DND-41 (cell line): ENCODE results near the gene TGFBR2.

Experiments
- ATAC-seq: fragments of 200-7000 bp; cut with Tn5 transposase; 3 replicates; pipeline ENCODE4 v1.9.1; 2021; ENCODE audit warnings: low read depth; ENCODE audit not compliant: insufficient read depth
- DNase-seq: peaks from one replicate; pipeline ENCODE4 v3.0.0-alpha.2; 2020
- H2AFZ ChIP-seq: 2 replicates; pipeline ENCODE4 v1.6.0; 2012; ENCODE audit warnings: low read depth, low read length
- H3K27ac ChIP-seq: 2 replicates; pipeline ENCODE4 v1.5.1; 2012; ENCODE audit warnings: low read length, inconsistent platforms
- H3K27me3 ChIP-seq: fragments of 200-600 bp; sonication (generic); 2 replicates; pipeline ENCODE4 v1.6.0; 2012; ENCODE audit warnings: low read length, mild to moderate bottlenecking, inconsistent platforms; ENCODE audit not compliant: insufficient read depth, poor library complexity
- H3K36me3 ChIP-seq: 2 replicates; pipeline ENCODE4 v1.5.1; 2012; ENCODE audit warnings: low read length, inconsistent platforms; ENCODE audit not compliant: insufficient read depth
- H3K4me1 ChIP-seq: 2 replicates; pipeline ENCODE4 v1.5.1; 2012; ENCODE audit warnings: mild to moderate bottlenecking, low read length; ENCODE audit not compliant: insufficient read depth
- H3K4me2 ChIP-seq: 2 replicates; pipeline ENCODE4 v1.6.0; 2012; ENCODE audit warnings: mild to moderate bottlenecking, moderate library complexity, low read length, inconsistent platforms; ENCODE audit not compliant: insufficient read depth
- H3K4me3 ChIP-seq, 2 experiments: fragments of 200-600 bp in 1 of 2; shearing (Covaris generic) in 1 of 2; 2 replicates each; pipeline ENCODE4 v1.5.1; 2012 to 2016; ENCODE audit warnings: inconsistent platforms in 2 of 2, low read length in 2 of 2, mild to moderate bottlenecking in 2 of 2, low read depth in 1 of 2, moderate library complexity in 1 of 2
- H3K79me2 ChIP-seq: 2 replicates; pipeline ENCODE4 v1.6.0; 2012; ENCODE audit warnings: low read length, inconsistent platforms; ENCODE audit not compliant: insufficient read depth
- H3K9ac ChIP-seq: 2 replicates; pipeline ENCODE4 v1.6.0; 2012; ENCODE audit warnings: low read depth, mild to moderate bottlenecking, inconsistent platforms, low read length, moderate library complexity
- H3K9me3 ChIP-seq: 2 replicates; pipeline ENCODE4 v1.5.1; 2012; ENCODE audit warnings: low read length, moderate library complexity, mild to moderate bottlenecking, inconsistent platforms; ENCODE audit not compliant: insufficient read depth, severe bottlenecking
- H4K20me1 ChIP-seq: 2 replicates; pipeline ENCODE4 v1.6.0; 2012; ENCODE audit warnings: low read length; ENCODE audit not compliant: insufficient read depth
- EZH2 ChIP-seq: IDR thresholded peaks from 3 replicates; pipeline ENCODE4 v1.6.1; 2012; ENCODE audit warnings: borderline replicate concordance, low read depth, mild to moderate bottlenecking, moderate library complexity, low read length, inconsistent platforms; ENCODE audit not compliant: severe bottlenecking
- TF ChIP-seq, protein P1 (sequence below): IDR thresholded peaks from 2 replicates; pipeline ENCODE4 v1.5.1; 2012; ENCODE audit warnings: borderline replicate concordance, low read length, moderate library complexity, mild to moderate bottlenecking; ENCODE audit not compliant: poor library complexity, severe bottlenecking; ENCODE audit errors: extremely low read depth

TGFBR2 gene

DNA sequence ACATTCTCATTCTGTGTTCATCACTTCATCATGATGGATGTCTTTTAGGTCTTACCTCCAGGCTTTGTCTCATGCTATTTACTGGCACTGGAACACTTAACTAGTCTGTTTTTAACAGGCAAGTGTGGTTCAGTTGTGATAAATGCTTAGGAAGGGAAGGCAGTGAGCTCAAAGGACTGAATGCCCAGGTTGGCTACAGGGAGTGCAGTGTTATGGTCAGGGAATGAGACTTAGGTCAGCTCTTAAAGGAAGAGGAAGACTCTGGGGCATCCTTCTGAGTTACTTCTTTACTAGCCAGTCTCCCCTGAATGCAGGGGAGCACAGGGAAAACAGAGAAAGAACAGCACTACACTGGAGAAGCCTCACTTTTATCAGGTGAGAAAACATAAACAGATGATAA is 72.6 kb downstream of the TGFBR2 start:
- no peaks in the 10 kb centered on the region for H3K9me3 ChIP-seq
- peaks cover 5% of the 10 kb centered on the region; the same call in 1 of the 2 replicates for H3K79me2 ChIP-seq
- no peak overlapping the region for H3K9ac ChIP-seq
- no peak overlapping the region for H2AFZ ChIP-seq
- H3K27me3 ChIP-seq = no peaks in the 10 kb centered on the region
- no peaks in the 10 kb centered on the region for H4K20me1 ChIP-seq
- DNase-seq = no peak
- no peak for ATAC-seq
- H3K27ac ChIP-seq = no peak overlapping the region
- no peak overlapping the region for H3K4me3 ChIP-seq
- H3K36me3 ChIP-seq = peaks cover 78% of the 10 kb centered on the region
- H3K4me2 ChIP-seq = no peak overlapping the region
- H3K4me1 ChIP-seq = no peaks in the 10 kb centered on the region
- TF ChIP-seq, protein P1, sequence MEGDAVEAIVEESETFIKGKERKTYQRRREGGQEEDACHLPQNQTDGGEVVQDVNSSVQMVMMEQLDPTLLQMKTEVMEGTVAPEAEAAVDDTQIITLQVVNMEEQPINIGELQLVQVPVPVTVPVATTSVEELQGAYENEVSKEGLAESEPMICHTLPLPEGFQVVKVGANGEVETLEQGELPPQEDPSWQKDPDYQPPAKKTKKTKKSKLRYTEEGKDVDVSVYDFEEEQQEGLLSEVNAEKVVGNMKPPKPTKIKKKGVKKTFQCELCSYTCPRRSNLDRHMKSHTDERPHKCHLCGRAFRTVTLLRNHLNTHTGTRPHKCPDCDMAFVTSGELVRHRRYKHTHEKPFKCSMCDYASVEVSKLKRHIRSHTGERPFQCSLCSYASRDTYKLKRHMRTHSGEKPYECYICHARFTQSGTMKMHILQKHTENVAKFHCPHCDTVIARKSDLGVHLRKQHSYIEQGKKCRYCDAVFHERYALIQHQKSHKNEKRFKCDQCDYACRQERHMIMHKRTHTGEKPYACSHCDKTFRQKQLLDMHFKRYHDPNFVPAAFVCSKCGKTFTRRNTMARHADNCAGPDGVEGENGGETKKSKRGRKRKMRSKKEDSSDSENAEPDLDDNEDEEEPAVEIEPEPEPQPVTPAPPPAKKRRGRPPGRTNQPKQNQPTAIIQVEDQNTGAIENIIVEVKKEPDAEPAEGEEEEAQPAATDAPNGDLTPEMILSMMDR = no peak
- no peak for TF ChIP-seq EZH2

DNA sequence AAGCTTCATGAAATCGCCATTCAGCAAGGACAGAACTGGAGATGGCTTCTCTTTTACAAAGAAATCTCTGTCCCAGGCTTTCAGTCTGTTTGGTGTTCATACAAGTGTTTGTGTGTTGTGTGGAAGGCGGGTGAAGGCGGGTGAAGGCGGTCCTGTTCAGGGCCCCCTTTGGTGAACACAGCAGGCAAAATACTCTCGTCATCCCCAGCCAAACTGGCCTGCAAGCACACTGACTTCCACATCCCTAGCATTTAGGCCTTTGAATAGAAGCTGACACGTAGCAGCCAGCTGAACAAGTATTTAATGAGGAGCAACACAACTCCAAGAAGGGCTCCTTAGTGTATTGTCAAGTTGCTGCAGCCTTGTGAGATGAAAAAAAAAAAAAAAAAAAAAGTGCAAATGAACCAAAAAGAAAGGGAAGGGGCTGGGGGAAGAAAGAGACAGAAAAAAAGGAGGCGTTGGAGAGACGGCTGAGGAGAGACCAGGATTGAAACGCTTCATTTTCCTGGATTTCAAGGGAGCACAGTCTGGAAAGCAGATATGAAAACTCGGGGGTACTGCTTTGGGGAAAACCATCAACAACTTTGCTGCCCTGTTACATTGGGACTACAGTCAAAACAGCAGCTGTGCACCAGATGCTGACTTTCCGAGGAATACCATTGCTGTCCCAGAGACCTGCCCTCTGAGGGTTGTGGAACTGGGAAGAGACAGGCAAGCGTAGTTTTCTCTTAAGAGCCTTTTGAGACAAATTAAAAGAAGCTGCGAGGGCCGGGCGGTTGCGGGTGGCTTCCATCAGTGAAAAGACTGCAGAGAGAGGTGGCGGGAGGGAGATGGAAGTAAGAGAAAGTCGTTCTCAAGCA is 74.6 kb downstream of the TGFBR2 start:
- H4K20me1 ChIP-seq = no peaks in the 10 kb centered on the region
- no peak overlapping the region for H2AFZ ChIP-seq
- peaks cover 74% of the 10 kb centered on the region for H3K36me3 ChIP-seq
- H3K4me3 ChIP-seq = no peak overlapping the region
- no peak for ATAC-seq
- no peak for TF ChIP-seq EZH2
- TF ChIP-seq, protein P1 = no peak
- no peak overlapping the region for H3K4me2 ChIP-seq
- DNase-seq = no peak
- H3K9ac ChIP-seq = no peak overlapping the region
- H3K27me3 ChIP-seq = no peaks in the 10 kb centered on the region
- H3K79me2 ChIP-seq = peaks cover 6% of the 10 kb centered on the region; the same call in 1 of the 2 replicates
- H3K27ac ChIP-seq = no peak overlapping the region
- H3K4me1 ChIP-seq = no peaks in the 10 kb centered on the region
- H3K9me3 ChIP-seq = no peaks in the 10 kb centered on the region

DNA sequence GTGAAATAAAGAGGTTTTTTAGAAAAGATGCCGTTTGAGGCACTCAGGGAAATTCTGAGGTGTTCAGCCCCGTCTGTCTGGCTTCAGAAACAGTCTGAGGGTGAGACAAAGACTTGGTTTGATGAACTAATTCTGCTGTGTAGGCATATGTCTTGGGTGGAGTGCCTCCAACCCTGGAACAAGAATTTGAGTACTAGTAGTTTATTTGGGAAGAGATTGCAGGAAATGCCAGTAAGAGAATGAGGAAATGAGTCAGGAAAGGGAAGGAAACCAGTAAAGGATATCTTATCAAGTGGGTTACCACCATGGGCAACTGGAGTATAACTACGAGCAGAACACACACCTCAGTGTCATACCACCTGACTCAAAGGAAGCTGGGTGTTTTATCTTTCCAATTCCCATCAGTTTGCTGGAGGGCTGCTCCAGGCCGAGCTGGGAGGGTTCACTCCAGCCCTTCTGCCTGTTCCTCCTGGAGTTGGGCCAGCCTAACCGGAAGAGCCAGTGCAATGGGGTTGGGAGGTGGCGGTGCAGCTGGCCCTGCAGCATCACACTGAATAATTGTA is 75.3 kb downstream of the TGFBR2 start:
- H3K9ac ChIP-seq = no peak overlapping the region
- ATAC-seq (no peak), DNase-seq (no peak)
- no peaks in the 10 kb centered on the region for H4K20me1 ChIP-seq
- H3K36me3 ChIP-seq = peaks cover 68% of the 10 kb centered on the region
- no peaks in the 10 kb centered on the region for H3K4me1 ChIP-seq
- H3K4me2 ChIP-seq = no peak overlapping the region
- H3K27me3 ChIP-seq = no peaks in the 10 kb centered on the region
- no peak overlapping the region for H2AFZ ChIP-seq
- peaks cover 6% of the 10 kb centered on the region; the same call in 1 of the 2 replicates for H3K79me2 ChIP-seq
- TF ChIP-seq, protein P1 = no peak
- no peak for TF ChIP-seq EZH2
- 0 out of 2 replicates have a peak overlapping the region, but pooled peaks have one; percentile 22 for H3K27ac ChIP-seq
- no peak overlapping the region for H3K4me3 ChIP-seq
- H3K9me3 ChIP-seq = no peaks in the 10 kb centered on the region
